ENCODE results near the gene C3.
"Not testable (repeated sequence)": the region's sequence is repeated elsewhere in the genome, so short reads cannot be mapped to it uniquely, and the experiment has no call there.

Gene C3

GRCh38 chr19:6686628-6686975 lies 33.8 kb downstream of the C3 start:
- DNase-seq, result no peak

GRCh38 chr19:6685962-6686627 lies 34.4 kb downstream of the C3 start:
- no peak for DNase-seq

DNA sequence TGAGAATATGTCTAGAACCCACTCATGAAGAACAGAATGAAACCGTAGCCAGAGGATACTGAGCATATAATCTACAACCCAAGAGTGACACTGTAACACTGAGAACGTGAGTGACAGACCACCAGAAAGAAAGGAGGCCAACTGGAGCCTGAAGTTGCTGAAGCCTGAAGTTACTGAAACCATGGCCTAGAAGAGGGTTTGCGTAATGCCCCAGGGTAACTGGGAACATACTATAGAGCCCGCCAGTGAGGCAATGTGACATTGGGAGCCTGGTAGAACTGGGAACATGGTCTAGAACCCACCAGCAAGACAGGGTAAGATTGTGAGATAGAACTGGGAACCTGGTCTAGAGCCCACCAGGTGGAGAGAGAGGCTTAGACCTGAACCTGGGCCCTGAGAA lies 35.0 kb downstream of the C3 start:
- no peak for DNase-seq

GRCh38 chr19:6683971-6684370 lies 36.5 kb downstream of the C3 start:
- DNase-seq, result no peak

DNA sequence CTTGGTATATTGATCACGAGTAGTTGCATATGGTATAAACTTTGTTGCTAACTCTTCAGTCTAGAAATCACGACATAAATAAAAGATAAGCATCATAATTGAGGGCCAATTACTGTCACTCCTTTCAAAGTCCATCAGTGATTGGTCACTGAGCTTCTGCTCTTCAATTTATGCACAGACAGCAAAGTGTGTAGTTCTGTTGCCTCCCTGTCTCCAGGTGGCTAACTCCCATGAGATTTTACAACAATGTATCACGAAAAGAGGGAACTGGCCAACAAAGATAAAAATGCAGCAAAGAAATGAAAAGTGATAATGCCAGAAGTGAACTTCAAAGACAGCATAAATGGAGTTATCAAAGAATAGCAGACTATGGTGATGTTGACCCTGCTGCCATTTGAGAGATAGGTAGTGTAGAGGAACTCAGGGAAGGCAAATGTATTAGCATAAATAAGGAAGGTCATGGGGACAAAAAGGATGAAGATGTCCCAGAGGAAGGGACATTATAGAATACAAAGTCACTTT lies 37.8 kb downstream of the C3 start:
- no peak for DNase-seq

- no peak for DNase-seq
Observed at GRCh38 chr19:6680141-6680540, 40.3 kb downstream of the C3 start.

DNA sequence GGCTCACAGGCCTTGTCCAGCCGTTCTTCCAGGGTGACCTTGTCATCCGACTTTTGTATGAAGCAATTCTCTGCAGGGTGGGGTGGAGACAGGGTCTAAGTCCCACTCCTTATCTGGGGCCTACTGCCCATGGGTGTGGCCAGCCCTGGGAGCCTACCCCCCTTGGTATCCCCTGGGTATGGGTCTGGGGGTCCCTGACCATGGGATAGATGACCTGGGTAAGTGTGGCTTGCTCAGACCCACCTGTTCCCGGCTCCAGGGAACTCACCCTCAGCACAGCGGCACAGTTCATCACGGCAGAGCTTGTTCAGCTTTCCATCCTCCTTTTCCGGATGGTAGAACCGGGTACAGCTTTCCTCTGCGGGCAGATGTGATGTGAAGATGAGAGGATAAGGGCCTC lies 41.3 kb downstream of the C3 start:
- DNase-seq, result no peak

- DNase-seq, result no peak
Observed at GRCh38 chr19:6678690-6679109, 41.8 kb downstream of the C3 start.

- DNase-seq, result no peak
Observed at GRCh38 chr19:6677883-6678689, 42.4 kb downstream of the C3 start.

DNA sequence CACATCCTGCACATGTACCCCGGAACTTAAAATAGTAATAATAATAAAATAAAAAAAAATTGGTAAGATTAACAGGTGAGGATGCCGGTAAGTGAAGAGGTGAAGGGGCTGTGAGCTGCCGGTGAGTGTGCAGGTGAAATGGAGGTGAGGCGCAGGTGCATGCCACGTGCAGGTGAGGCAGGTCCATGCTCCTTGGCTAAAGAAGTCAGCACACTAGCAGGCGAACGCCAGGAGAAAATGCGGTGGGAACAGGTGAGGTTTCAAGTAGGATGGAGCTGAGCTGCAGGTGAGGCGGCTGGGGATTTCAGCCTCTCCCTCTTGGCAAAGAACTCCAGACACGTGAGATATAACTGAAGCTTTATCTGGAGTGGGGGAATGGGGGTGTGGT lies 43.0 kb downstream of the C3 start:
- DNase-seq, result no peak

- no peak for DNase-seq
Observed at GRCh38 chr19:6676288-6676687, 44.2 kb downstream of the C3 start.

DNA sequence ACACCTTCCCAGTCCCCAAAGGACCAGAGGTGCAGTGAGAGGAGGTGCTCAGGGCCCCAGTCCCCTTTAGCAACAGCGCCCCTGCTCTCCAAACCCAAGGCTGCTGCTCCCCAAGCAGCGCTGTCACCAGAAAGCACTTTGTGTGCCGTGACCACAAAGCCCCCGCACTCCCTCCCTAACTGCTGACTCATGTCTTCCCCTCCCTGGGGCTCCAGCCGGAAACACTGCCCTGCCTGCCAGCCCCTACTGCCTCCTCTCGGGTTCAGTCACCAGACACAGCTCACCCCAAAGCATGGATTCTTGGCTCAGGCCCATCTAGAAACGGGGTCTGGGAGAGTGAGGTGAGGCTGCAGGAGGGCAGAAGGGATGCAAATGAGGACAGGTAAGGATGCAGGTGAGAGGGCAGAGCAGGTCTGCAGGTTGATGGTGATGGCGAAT lies 45.6 kb downstream of the C3 start:
- no peak for DNase-seq

GRCh38 chr19:6674408-6674807 lies 46.0 kb downstream of the C3 start:
- DNase-seq, result not testable (repeated sequence)

GRCh38 chr19:6672693-6673290 lies 47.7 kb downstream of the C3 start:
- DNase-seq, result no peak

- DNase-seq, result no peak
Observed at GRCh38 chr19:6671960-6672359, 48.5 kb downstream of the C3 start.

GRCh38 chr19:6668691-6669090 lies 51.8 kb downstream of the C3 start:
- no peak for DNase-seq

GRCh38 chr19:6667114-6667627 lies 53.3 kb downstream of the C3 start:
- DNase-seq, result no peak

DNA sequence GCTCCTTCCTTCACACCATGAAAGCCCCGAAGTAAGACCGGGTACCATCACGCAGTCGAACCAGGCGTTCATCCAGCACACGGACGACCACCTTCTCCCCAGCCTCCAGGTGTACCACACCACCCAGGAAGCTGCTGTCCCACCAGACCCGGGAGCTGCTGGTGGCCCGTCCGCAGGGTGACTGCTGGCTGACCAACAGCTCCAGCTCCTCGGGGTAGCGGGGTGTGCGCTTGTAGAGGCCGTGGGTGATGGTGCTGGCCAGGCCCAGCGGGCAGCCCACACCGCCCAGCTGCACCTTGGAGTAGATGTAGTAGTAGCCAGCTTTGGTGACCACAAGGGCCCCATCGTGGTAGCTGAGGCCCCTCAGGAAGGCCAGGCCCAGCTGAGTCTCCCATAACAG lies 55.5 kb downstream of the C3 start:
- no peak for DNase-seq

GRCh38 chr19:6663236-6664201 lies 56.9 kb downstream of the C3 start:
- no peak for DNase-seq

DNA sequence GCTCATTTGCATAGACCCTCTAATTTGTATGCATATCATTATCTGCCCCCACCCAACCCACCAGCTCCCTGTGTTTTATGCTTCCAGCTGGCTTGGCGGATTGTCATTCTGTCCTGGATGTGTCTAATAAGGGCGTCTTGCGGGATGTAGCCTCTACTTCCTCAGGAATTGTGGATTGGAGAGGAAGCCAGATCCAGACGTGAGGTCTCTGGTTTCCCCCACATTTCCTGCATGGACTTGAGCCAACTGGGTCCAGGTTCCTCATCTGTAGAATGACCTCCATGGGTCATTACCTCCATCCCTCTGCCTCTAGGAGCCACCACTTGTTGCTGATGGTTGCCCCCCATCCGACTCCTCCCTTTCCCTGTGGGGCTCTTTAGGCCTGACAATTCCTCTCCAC lies 57.7 kb downstream of the C3 start:
- no peak for DNase-seq

- DNase-seq, result not testable (repeated sequence)
Observed at GRCh38 chr19:6661509-6662244, 58.8 kb downstream of the C3 start.

DNA sequence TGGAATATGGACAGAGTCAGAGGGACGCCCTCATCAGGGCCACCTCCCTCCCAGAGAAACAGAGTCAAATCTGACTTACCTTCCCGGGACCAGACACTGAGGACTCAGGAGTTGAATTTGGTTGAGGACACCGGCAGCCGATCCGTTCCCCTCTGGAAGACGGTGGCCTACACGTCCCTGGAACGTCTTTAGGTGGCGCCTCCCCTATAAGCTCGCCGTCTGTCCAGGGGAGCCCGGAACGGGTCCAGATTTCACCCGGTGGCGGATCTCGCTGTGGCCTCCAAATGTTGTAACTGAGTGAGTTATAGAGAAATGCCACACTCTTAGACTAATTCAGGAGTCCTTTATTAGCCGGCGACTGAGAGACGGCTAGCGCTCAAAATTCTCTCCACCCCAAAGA lies 59.5 kb downstream of the C3 start:
- no peak for DNase-seq

Data from NCI-H1092 (cell line).